Measurements from ENCODE around the gene GIGYF2. TPM values are rescaled to one million over a fixed set of nuclear protein-coding genes. Genes with fewer than 3 reads are reported as not detected.

The GIGYF2 gene
- total and polyA plus RNA-seq, 2 of the 13 experiments (the other 11 are each of a cell fraction or from before 2014, with no cell fraction given): 44.9 to 73.5 TPM

DNA sequence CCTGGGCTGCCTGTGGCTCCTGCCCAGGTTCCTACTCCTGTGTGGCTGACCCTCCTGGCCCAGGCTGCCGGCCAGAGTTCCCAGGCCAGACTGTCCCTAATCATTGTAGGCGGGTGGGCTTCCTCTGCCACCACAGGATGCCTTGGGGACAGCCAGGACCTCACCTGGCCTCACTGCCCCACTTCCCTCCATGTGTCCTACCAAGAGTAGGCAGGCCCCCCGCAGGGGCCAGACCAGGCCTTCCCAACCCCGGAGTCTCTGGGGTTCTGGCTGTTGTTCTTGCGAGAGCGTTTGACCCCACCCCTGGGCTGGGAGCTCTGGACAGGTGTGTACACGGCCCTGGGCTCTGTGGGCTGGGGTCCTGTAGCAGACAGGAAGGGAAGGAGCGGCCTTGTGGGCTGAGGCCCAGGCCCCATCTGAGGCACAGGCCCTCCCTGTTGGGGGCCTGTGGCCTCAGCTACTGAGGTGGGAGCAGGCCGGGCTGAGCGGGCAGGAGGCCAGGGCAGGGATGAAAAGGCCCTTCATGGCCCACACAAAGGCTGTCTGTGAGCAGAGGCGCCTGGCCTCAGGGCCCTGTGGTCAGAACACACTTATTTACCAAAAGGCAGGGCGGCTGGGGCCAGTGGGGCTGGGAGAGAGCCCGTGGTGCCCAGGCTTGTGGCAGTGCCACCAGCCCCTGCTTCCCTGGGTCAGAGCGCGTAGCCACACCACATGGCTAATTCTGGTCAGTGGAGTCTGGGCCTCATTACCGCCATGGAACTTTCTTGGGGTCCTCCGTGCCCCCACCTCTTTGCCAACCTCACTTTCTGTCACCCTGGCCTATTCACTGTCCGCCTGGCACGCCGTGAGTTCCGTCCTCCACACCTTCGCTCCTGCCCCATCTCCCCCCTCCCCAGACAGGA lies 175.0 kb downstream of the GIGYF2 start (continued):
- TF ChIP-seq, protein P1, sequence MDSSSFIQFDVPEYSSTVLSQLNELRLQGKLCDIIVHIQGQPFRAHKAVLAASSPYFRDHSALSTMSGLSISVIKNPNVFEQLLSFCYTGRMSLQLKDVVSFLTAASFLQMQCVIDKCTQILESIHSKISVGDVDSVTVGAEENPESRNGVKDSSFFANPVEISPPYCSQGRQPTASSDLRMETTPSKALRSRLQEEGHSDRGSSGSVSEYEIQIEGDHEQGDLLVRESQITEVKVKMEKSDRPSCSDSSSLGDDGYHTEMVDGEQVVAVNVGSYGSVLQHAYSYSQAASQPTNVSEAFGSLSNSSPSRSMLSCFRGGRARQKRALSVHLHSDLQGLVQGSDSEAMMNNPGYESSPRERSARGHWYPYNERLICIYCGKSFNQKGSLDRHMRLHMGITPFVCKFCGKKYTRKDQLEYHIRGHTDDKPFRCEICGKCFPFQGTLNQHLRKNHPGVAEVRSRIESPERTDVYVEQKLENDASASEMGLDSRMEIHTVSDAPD (CRISPR knock-in tag; IDR thresholded peaks at IDR 0.05): peak; percentile 93; the same call in 1 of the 2 replicates
- TF ChIP-seq MEF2D (CRISPR knock-in tag; IDR thresholded peaks at IDR 0.05) (no peak), SIN3B (IDR thresholded peaks at IDR 0.05; ENCODE audit: low read length) (no peak), JUNB (CRISPR knock-in tag; IDR thresholded peaks at IDR 0.05; ENCODE audit: borderline replicate concordance) (no peak), ZBTB8A (CRISPR knock-in tag; IDR thresholded peaks at IDR 0.05; ENCODE audit: borderline replicate concordance, low read depth) (no peak; the same call in 1 of the 2 replicates), POLR2AphosphoS5 (IDR thresholded peaks at IDR 0.05; ENCODE audit: low read depth, low read length) (peak; percentile 66; the same call in 1 of the 2 replicates), ZNF75D (CRISPR knock-in tag; IDR thresholded peaks at IDR 0.05; ENCODE audit: borderline replicate concordance) (no peak), KMT2A (CRISPR knock-in tag; IDR thresholded peaks at IDR 0.05) (no peak), ZNF549 (CRISPR knock-in tag; IDR thresholded peaks at IDR 0.05) (no peak), POGZ (CRISPR knock-in tag; IDR thresholded peaks at IDR 0.05) (peak; percentile 53; the same call in 1 of the 2 replicates), KDM2A (CRISPR knock-in tag; IDR thresholded peaks at IDR 0.05; ENCODE audit: borderline replicate concordance, low read depth) (peak; percentile 69; the same call in 1 of the 2 replicates), ZNF710 (CRISPR knock-in tag; IDR thresholded peaks at IDR 0.05; ENCODE audit: borderline replicate concordance) (peak; percentile 69; the same call in 1 of the 2 replicates), RFXANK (CRISPR knock-in tag; IDR thresholded peaks at IDR 0.05) (no peak), ZNF317 (CRISPR knock-in tag; IDR thresholded peaks at IDR 0.05) (no peak; the same call in 1 of the 2 replicates), TBX2 (CRISPR knock-in tag; IDR thresholded peaks at IDR 0.05; ENCODE audit: borderline replicate concordance) (peak; percentile 76), FOSL2 (CRISPR knock-in tag; IDR thresholded peaks at IDR 0.05) (peak; percentile 58; the same call in 1 of the 2 replicates), ZNF558 (CRISPR knock-in tag; IDR thresholded peaks at IDR 0.05; ENCODE audit: borderline replicate concordance) (no peak; the same call in 1 of the 2 replicates), RAD51 (IDR thresholded peaks at IDR 0.05; ENCODE audit: borderline replicate concordance) (no peak), ZUFSP (CRISPR knock-in tag; IDR thresholded peaks at IDR 0.05; ENCODE audit: borderline replicate concordance) (no peak), ZNF557 (CRISPR knock-in tag; IDR thresholded peaks at IDR 0.05) (no peak), ZNF724P (CRISPR knock-in tag; IDR thresholded peaks at IDR 0.05; ENCODE audit: borderline replicate concordance) (no peak), NFKB2 (CRISPR knock-in tag; IDR thresholded peaks at IDR 0.05; ENCODE audit: borderline replicate concordance) (0 out of 2 replicates have a peak, but pooled peaks have one; percentile 21), ZFP90 (CRISPR knock-in tag; IDR thresholded peaks at IDR 0.05; ENCODE audit: borderline replicate concordance) (no peak)
